Left forelimb (tissue), 1 donor: ENCODE measurements around the gene ETV6.

ENCODE experiments used
- DNase-seq: peaks from one replicate; pipeline ENCODE4 v3.0.0-alpha.2; 2018; ENCODE audit warnings: low spot score

The ETV6 gene

GRCh38 chr12:11743423-11744409, 94.2 kb downstream of the ETV6 start:
- DNase-seq, result no peak

GRCh38 chr12:11744410-11744801, 94.9 kb downstream of the ETV6 start:
- DNase-seq, result no peak

GRCh38 chr12:11745113-11745512, 95.6 kb downstream of the ETV6 start:
- no peak for DNase-seq

GRCh38 chr12:11746024-11746771, 96.7 kb downstream of the ETV6 start:
- DNase-seq, result no peak

GRCh38 chr12:11746940-11747716, 97.7 kb downstream of the ETV6 start:
- DNase-seq, result no peak

- DNase-seq, result no peak
Measured at GRCh38 chr12:11747969-11748368, 98.5 kb downstream of the ETV6 start.

GRCh38 chr12:11748903-11749302, 99.4 kb downstream of the ETV6 start:
- DNase-seq, result no peak

GRCh38 chr12:11749943-11750690, 100.6 kb downstream of the ETV6 start:
- DNase-seq, result no peak

GRCh38 chr12:11752403-11753149, 103.1 kb downstream of the ETV6 start:
- no peak for DNase-seq

- no peak for DNase-seq
Measured at GRCh38 chr12:11753150-11753499, 103.7 kb downstream of the ETV6 start.

- no peak for DNase-seq
Measured at GRCh38 chr12:11753826-11754225, 104.4 kb downstream of the ETV6 start.

GRCh38 chr12:11754256-11754655, 104.8 kb downstream of the ETV6 start:
- DNase-seq, result no peak

GRCh38 chr12:11755302-11755930, 105.9 kb downstream of the ETV6 start:
- DNase-seq, result no peak

GRCh38 chr12:11756022-11756421, 106.5 kb downstream of the ETV6 start:
- no peak for DNase-seq

GRCh38 chr12:11756523-11756922, 107.0 kb downstream of the ETV6 start:
- no peak for DNase-seq

- no peak for DNase-seq
Measured at GRCh38 chr12:11757095-11757494, 107.6 kb downstream of the ETV6 start.

- DNase-seq, result no peak
Measured at GRCh38 chr12:11757531-11757930, 108.1 kb downstream of the ETV6 start.

- no peak for DNase-seq
Measured at GRCh38 chr12:11758087-11758486, 108.6 kb downstream of the ETV6 start.

GRCh38 chr12:11758510-11759493, 109.3 kb downstream of the ETV6 start:
- no peak for DNase-seq
